Inferior parietal cortex (tissue), 1 donor: ENCODE measurements around the gene HPGDS.
"Not testable (repeated sequence)": the region's sequence is repeated elsewhere in the genome, so short reads cannot be mapped to it uniquely, and the experiment has no call there.

Source experiments
- DNase-seq: peaks from one replicate; pipeline ENCODE4 v3.0.0-alpha.2; 2016; ENCODE audit errors: extremely low spot score

The HPGDS gene

DNA sequence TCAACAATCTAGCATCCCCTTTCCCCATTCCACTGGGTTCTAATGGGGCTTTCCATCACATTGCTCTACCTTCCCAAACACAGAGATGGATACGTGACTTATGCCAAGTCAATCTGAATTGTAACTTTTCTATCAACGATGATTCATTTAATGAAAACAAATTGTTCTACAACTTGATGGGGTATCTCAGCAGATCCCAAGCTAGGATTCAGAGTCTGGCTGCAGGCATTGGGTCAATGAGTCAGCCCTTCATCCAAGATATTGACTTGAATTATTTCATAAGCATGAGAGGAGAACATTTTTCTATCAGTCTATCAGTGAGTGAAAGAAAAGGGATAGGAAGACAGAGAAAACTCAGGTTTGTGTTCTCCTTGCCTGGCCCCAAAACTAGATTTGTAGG, 15.0 kb upstream of the HPGDS start:
- DNase-seq: no peak

DNA sequence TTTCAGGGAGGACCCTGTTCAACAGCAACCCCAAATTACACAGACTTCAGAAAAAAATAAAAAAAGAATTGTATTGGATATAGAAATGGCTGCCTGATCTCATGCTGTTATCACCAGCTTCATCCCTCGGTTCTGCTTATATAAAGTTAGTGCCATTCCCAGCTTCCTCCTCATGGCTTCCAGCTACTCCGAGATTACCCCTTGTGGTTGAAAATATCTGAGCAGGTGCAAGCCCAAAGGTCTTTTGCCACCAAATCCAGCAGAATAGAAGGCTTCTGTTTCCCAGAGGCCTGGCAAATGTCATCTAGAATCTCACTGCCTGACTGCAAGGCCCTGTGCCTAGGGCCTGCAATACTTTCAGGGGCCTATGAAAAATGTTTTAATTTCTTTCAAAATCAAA, 13.8 kb upstream of the HPGDS start:
- no peak for DNase-seq

DNA sequence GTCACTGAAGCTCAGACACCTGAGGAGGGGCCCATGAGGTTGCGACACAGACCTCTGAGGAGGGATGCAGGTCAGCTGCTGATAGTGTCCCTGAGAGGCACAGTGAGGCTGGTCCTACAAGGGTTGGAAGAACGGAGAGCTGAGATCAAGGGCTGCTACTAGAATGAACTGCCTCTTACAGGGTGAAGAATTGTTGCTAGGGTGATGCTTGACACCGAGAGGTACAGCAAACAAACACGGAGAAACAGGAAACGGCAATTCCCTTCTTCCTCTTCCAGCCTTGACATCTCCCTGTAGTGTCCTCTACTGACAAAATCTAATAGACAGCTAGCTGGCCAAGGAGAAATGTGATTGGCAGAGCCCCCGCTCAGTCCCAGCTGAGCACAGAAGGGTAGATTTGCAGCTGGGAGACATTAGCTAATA, 11.8 kb upstream of the HPGDS start:
- DNase-seq: no peak

DNA sequence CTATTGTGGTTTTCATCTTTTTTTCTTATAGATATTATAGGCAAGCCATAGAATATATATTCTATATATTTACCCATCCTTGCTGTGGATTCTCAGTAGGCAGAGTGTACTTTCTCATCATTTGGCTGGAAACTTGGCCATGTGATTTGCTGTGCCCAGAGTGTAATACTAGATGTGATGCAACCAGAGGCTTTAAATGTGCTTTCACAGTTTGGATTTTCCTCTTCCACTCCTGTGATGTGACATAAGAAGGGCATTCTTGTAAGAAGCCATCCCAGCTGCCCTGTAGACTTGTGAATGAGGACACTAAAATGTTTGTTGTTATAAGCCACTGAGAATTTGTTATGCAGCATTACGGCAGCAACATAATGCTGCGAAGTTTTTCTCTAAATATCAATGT, 10.4 kb upstream of the HPGDS start:
- DNase-seq: no peak

DNA sequence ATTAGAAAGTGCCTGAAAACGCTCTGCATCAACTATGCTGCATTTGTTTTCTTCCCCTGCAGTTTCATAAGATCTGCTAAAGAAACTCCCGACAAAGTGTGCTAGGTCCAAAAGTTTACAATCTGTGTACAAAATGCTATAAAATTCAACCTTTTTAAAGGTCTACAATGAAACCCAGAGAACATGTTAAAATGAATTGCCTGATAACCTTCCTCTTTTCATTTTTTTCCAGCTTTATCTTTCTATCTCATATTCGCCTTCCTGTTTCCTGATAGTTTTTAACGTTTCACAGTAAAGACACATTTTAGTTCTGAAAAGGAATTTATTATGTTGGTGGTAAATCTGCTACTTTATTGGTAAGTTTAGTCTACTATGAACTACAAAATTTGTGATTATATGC, 9.5 kb upstream of the HPGDS start:
- no peak for DNase-seq

DNA sequence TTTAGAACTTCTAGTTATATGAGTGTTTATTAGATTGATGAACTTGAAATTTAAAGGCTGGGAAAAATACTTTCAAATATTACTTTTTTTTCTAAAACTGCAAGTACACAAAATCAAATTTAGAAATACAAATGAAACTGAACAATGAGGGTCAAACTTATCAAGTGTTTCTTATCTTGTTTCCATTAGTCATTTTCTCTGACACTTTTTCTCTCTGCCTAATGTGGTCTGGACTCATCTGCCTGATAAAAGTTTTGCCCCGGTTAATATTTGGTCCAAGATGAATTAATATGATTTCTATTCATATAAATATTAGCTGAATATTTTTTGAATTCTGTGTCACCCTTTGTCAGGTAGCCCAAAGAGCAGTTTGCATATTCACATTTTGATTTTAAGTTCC, 8.7 kb upstream of the HPGDS start:
- no peak for DNase-seq

DNA sequence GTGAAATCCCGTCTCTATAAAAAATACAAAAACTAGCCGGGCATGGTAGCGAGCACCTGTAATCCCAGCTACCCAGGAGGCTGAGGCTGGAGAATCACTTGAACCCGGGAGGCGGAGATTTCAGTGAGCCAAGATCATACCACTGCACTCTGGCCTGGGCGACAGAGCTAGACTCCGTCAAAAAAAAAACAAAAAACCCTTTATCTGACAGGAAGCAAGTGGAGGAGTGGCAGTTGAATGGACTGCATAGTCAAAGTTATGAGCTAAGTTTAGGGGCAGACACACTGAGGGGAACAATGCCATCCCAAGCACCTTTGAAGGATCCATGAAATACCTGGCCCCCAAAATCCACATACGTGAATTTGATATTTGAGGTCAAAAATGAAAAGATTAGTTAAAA, 7.5 kb upstream of the HPGDS start:
- DNase-seq: no peak

DNA sequence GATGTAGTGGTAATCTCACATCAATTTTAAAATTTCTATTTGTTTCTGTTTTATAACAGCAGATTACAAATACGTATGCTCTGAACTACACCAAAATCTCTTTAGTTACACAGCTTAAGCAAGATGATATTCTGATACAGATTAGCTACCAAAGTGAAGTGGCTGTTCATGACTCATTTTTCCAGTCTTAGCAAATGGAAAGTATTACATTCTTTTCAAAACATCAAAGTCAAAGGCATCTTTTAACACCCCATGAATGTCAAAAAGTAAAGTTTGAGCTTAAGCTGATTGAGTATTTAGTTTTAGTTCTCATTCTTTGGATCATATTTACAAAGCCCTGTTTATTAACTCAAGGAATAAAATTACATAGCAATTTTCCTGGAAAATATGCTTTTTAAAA, 6.6 kb upstream of the HPGDS start:
- DNase-seq: no peak

DNA sequence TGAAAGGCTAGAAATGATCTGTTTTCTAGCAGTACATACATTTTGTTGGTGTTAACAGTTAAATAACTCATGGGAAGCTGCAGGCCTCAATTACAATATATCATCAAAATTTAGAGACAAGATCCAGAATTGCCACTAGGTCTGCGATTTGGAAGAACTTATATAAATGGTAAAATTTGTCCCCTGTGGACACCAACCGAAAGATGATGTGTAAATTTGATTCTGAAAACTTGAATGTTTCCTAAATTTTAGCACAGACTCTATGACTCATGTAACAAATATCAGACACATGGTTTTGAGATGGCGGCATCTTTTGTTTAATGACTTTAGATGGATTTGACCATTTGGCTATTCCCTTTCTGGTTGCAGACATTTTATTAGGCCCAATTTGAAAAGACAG, 6.0 kb upstream of the HPGDS start:
- DNase-seq: no peak

DNA sequence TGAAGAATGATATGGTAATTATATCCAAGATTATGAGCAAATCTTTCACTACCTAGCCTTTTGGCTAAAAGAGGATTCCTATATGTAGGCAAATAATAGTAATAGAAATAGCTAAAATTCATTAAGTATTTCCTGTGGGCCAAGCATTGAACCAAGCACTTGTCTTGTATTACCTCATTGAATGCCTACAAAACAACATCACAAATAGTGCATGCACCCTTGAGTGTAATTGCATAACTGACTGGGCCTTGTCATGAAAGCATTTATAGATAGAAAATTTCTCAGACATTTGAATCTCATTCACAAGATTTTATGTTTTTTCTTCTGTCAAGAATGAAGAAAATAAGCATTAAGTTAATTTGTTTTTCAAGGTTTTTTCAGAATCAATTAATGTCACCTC, 3.9 kb upstream of the HPGDS start:
- no peak for DNase-seq

DNA sequence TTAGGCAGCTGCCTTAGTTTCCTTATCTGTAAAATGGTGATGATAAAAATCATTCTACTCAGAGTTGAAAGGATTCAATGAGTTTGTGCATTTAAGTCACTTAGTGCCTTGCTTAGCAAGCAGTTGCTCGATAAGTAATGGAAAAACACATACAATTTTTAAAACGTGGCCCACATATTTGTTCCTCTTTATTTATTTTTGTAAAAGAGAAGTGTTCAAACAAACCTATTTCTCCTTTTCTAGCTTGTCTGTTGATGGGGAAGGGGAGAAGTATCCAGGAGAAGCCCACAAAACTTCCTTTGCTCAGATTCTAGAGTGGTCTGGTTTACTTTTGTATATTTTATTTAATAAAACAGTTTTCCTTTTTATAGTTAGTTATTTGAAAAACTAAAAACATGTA, 3.3 kb upstream of the HPGDS start:
- no peak for DNase-seq

DNA sequence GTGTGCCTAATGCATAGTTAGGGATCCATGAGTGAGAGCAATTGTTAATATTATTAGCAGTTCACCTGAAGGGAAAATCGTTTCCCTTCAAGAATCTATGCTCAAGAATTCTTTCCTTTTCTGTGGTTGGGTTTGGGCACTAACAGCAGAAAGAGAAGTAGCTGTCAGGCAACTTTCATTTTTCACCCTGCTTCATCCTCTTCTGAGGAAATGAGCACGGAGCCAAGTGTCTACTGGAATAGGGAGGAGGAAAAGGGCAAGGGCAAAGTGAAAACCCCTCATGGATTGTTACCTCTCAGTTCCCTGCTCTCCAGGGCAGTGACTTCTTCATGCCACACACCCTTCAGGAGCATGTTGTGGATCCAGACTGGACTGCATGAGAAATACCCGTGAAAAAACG, 2.6 kb upstream of the HPGDS start:
- DNase-seq: no peak

DNA sequence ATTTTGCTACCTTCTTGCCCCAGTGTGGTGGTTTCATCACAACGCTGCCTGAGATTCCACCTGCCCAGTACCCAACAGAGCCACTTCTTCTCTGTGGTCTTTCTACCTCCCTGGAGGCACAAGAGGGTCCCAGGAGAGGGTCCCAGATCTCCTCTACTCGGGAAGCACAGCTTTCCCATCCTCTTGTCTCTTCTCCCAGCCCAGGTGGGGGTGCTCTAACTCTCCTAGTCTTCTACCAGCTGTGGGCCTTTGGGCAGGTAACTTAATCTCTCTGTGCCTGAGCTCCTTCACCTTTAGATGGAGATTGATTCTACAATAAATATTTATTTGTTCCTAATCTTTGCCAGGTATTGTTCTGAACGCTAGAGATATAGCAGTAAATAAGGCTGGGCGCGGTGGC, 1.8 kb upstream of the HPGDS start:
- no peak for DNase-seq

DNA sequence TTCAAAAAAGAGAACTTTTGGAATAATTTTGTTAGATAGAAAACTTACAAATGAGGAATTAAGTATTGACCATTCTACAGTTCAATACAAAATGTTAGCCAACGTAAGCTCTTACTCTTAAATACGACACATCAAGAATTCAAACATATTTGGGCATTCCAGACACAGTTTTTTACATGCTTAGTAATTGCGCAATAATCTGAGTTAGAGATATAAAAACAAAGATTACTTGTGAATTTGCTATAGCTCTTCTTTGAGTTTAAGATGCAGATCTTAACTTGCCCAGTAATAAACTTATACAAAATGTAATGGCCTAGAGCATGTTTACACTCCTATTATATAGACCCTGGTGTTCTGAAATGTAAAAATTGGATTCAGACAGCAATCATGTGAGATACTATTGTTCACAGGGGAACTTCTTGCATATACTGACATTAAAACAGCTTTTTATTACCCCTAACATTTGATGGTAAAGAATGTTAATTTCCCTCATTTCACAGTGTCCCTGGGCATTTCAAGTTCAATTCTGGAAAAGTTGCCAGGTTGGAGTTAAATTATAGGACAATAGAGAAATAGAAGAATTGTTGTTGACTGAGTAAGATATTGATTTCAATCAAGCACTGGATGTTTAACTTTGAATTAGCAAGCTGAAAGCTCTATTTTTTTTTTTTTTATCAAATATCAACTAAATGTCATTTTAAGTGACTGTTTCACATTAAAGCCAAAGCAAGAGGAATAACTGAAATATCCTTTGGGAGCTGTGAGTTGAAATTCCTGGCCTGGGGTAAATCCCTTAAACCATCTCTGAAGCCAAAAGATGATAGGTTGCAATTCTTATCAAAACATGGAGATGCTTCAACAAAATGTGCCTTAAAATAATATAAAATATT, 910 bp downstream of the HPGDS start:
- no peak for DNase-seq

DNA sequence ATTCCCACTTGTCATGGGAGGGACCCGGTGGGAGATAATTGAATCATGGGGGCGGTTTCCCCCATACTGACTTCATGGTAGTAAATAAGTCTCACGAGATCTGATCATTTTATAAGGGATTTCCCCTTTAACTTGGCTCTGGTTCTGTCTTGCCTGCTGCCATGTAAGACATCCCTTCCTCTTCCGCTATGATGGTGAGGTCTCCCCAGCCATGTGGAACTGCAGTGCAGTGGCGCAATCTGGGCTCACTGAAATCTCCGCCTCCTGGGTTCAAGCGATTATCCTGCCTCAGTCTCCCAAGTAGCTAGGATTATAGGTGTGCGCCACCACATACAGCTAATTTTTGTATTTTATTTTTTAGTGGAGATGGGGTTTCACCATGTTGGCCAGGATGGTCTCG, 2.9 kb downstream of the HPGDS start:
- no peak for DNase-seq

DNA sequence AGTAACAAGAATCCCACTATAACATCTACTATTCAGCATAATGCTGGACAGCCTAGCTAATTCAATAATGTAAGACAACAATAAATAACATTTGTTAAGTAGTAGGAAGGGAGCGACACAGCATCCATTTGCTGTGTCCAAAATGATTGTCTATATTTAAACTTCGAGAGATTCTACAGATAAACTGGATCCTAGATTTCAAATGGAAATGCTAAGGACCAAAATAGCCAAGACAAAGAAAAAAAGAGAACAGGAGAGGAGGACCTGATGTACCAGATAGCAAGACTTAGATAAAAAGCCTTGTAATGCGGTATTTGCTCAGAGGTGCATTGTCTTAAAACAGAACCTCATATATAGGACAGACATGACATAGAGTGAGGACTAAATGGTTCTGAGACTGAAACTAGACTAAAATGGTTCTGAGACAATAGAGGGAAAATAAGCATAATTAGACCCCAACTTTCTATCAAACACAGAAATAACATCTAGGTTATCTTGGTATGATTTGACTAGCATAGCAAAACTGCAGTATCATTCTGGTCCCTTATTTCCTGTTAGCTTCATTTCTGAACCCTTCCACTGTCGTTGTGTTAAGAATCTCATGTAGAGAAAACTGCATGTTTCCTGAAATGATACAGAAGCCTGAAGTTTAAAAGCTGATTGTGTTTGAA, 3.8 kb downstream of the HPGDS start:
- DNase-seq: no peak

DNA sequence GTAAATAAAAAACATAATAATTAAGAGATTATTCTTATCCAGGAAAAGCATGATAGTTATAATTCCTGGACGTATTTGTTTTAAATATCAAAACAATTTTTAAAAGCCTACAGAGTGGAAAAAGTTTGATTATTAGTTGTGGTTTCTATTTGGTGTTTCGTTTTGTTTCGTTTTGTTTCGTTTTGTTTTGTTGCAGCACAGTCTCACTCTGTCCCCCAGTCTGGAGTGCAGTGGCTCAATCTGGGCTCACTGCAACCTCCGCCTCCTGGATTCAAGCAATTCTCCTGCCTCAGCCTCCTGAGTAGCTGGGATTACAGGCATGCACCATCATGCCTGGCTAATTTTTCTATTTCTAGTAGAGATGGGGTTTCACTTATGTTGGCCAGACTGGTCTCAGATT, 5.8 kb downstream of the HPGDS start:
- DNase-seq: not testable (repeated sequence)

DNA sequence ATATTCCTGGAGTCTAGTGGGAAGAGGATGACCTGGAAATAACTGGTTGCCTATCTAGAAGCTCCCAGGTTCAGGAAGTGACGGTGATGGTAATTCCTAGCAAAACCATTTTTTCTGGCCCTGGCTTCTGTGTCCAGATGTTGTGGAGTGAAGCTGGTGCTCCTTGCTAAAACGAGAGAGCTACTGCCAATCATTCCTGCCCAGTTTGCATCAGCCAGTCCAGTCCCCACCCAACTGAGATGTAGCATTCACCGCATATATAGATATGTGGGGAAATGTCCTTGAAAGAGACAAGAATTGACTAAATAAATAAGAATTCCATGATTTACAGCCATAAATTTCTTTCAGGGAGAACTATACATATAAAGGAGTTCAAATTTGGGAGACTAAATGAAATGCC, 6.3 kb downstream of the HPGDS start:
- no peak for DNase-seq

DNA sequence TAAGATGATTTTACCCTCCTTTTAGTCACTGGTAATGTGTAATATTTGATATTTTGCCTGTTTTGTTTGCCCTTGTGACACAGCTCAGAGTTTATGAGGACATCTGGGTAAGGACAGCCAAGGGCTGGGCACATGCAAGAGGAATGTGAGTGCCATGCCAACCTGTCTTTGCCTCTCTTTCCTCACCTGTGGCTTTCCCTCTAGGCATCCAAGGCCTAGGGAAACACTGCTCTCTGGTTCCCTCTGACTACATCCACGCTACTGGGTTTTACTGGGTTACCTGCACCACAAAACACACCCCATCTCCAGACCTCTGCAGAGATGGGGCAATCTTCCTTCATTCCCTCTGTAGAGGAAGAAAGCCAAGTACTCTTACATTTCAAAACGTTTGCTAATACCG, 7.7 kb downstream of the HPGDS start:
- DNase-seq: no peak

DNA sequence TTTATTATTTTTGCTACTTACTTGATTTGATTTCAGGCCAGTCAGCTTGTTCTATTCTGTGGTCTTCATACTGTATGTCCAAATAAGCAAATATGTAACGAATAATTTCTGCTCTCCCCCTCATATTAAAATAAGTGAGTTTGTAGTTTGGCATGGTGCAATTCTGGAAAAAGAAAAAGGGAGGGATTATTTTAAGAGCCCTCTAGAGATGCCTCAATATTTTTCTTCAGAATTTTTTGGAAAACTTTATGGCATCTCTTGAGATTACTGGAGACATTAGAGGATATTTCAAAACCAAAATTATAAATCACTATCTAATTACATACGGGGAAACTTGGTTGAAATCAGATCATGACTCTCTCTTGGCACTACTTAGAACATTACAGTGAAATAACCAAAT, 8.2 kb downstream of the HPGDS start:
- no peak for DNase-seq

DNA sequence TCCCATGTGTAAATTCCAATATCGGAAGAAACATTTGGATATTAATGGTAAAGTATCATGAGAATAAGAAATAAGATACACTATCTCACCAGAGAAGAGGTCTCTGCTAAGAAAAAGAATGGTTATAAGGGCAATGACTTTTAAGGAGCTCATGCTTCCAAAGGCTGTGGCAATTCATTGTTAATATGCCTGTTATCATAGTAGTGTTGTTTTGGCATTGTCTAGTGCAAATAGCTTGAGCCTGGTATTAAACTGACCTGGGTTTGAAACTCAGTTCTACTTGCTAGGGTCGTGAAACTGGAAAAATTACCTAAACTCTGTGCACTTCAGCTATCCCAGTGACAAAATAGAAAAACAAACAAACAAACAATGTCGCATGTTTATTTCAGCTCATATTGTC, 8.8 kb downstream of the HPGDS start:
- no peak for DNase-seq

DNA sequence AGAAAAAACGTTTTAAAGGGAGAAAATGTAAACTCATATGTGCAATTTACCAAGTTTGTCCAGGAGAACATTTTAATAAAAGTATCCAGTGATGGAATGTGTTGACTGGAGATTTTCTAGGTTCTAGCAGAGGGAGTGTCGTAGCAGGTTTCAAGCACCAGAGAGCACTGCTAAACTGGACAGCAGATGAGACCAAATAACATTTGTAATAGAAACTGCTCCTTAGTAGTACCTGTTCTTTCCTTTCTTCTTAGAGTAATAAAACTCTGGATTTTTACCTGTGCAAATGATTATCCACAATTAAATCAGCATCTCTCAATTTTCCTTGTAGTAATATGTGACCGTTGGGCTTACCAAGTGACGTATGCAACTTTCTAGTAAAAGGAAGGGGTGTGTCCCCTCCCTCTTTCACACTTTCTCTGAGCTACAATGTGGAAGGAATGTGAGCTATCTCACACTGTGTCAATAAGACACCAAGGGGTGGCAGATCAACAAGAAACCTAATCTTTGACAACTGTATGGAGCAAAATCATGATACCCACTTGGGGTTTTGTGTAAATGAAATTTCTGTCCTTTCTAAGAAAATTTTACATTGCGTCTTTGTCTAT, 9.5 kb downstream of the HPGDS start:
- no peak for DNase-seq

DNA sequence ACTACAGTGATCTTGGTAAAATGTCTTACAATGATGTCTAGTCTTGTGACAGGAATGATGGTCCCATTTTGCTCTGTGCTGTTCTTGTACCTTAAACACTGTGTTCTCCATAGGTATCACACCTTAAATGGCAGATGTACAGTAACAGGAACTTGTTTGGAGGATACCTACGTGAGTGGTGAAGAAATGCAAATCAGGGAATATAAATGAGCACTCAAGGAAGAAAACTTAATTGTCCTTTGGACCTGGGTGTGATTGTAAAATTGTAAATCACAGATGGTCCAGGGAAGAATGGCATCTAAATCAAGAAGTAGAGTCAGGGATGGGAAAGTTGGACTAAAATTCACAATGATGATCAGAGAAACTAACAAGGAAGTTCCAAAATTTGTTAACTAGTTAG, 12.7 kb downstream of the HPGDS start:
- no peak for DNase-seq
